HG03039 (cell line): ENCODE data around the gene FAH.

Source experiments
- ATAC-seq: cut with Tn5 transposase; IDR thresholded peaks from one replicate; pipeline ENCODE4 v1.9.1; 2021; ENCODE audit warnings: mild to moderate bottlenecking, moderate library complexity; ENCODE audit not compliant: unreplicated experiment

FAH gene

GRCh38 chr15:80171787-80172186 is 19.0 kb downstream of the FAH start:
- no peak for ATAC-seq

- no peak for ATAC-seq
These were observed 19.6 kb downstream of the FAH start for GRCh38 chr15:80172401-80172800.

- ATAC-seq = no peak
These were observed 20.4 kb downstream of the FAH start for GRCh38 chr15:80173022-80173759.

- no peak for ATAC-seq
These were observed 21.4 kb downstream of the FAH start for GRCh38 chr15:80174017-80174746.

GRCh38 chr15:80175436-80175835 is 22.6 kb downstream of the FAH start:
- ATAC-seq = no peak

- ATAC-seq = no peak
These were observed 23.6 kb downstream of the FAH start for GRCh38 chr15:80176443-80176842.

GRCh38 chr15:80177156-80177555 is 24.4 kb downstream of the FAH start:
- ATAC-seq = no peak

- no peak for ATAC-seq
These were observed 26.4 kb downstream of the FAH start for GRCh38 chr15:80179025-80179759.

- no peak for ATAC-seq
These were observed 27.1 kb downstream of the FAH start for GRCh38 chr15:80179935-80180334.

GRCh38 chr15:80180468-80180867 is 27.7 kb downstream of the FAH start:
- ATAC-seq = no peak

- ATAC-seq = no peak
These were observed 28.2 kb downstream of the FAH start for GRCh38 chr15:80180986-80181385.

- no peak for ATAC-seq
These were observed 29.9 kb downstream of the FAH start for GRCh38 chr15:80182611-80183261.

- no peak for ATAC-seq
These were observed 30.5 kb downstream of the FAH start for GRCh38 chr15:80183306-80183705.

- no peak for ATAC-seq
These were observed 31.1 kb downstream of the FAH start for GRCh38 chr15:80183886-80184285.

- ATAC-seq = no peak
These were observed 31.8 kb downstream of the FAH start for GRCh38 chr15:80184554-80184953.

- ATAC-seq = no peak
These were observed 32.4 kb downstream of the FAH start for GRCh38 chr15:80185152-80185551.

- no peak for ATAC-seq
These were observed 33.3 kb downstream of the FAH start for GRCh38 chr15:80186066-80186465.

- no peak for ATAC-seq
These were observed 33.8 kb downstream of the FAH start for GRCh38 chr15:80186597-80186996.

GRCh38 chr15:80188251-80188650 is 35.5 kb downstream of the FAH start:
- no peak for ATAC-seq

- ATAC-seq = no peak
These were observed 38.4 kb downstream of the FAH start for GRCh38 chr15:80191198-80191597.

- ATAC-seq = no peak
These were observed 39.2 kb downstream of the FAH start for GRCh38 chr15:80191897-80192595.
